ENCODE measurements around the gene METTL8. TPM values are rescaled to one million over a fixed set of nuclear protein-coding genes. Genes with fewer than 3 reads are reported as not detected.

Gene METTL8
- total and polyA plus RNA-seq, 2 of the 13 experiments (the other 11 are each of a cell fraction or from before 2014, with no cell fraction given), result 18.6 to 68.2 TPM

DNA sequence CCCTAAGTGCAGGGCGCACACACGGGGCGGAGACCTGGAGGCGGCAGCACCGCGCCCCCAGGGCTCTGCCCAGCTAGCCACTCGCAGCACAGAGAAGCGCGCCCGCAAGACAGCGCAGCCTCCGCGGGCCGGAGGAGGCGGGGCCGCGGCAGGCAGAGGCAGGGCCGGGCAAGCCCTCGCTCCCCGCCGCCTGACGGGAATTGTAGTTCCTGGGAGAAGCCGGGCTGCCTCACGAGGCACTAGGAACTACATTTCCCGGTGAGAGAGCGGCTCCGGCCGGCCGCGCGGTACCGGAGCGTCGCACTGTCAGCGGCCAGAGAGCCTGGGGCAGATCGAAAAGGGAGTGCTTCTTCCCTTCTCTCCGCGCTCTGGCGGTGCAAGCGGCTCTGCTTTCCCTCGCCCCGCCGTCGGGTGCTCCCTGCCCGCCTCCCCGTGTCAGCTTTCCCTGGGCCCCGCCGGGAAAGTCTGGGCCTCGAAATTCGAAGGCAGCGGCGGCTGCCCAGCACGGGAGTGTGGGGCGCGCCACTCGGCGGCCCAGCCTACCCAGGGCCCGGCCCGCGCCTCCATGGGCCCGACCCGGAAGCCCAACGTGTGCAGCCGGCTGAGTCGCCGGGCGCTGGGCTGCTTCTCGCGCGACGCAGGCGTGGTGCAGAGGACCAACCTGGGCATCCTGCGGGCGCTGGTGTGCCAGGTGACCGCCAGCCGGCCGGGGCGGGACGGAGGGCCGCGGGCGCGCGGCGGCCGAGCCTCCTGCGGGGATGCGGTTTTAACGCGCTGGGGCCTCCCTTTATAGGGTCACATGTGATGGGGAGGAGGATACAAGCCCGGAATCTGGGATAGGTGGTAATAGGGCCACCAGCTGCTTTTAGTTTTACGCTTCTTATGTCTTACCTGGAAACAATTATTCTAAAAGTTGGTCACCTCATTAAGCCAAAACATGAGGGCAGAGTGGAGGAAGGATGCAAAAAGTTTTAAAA, 511 bp upstream of the METTL8 start, which contains the start of gene DCAF17 (continued):
- TF ChIP-seq NR2F1 (CRISPR knock-in tag; IDR thresholded peaks at IDR 0.05) (no peak), TBX2 (CRISPR knock-in tag; IDR thresholded peaks at IDR 0.05; ENCODE audit: borderline replicate concordance) (peak; percentile 91), HNRNPH1 (optimal IDR thresholded peaks at IDR 0.05; ENCODE audit: low read depth, low read length) (no peak), ZNF543 (CRISPR knock-in tag; IDR thresholded peaks at IDR 0.05) (peak; percentile 98), JUN (CRISPR knock-in tag; IDR thresholded peaks at IDR 0.05) (peak; percentile 33; the same call in 1 of the 2 replicates), PBX2 (CRISPR knock-in tag; IDR thresholded peaks at IDR 0.05) (no peak), ZNF576 (CRISPR knock-in tag; IDR thresholded peaks at IDR 0.05) (peak; percentile 87), PREB (CRISPR knock-in tag; IDR thresholded peaks at IDR 0.05) (0 out of 2 replicates have a peak, but pooled peaks have one; percentile 47), ZNF800 (CRISPR knock-in tag; IDR thresholded peaks at IDR 0.05) (peak; percentile 90)
- TF ChIP-seq, protein P1, sequence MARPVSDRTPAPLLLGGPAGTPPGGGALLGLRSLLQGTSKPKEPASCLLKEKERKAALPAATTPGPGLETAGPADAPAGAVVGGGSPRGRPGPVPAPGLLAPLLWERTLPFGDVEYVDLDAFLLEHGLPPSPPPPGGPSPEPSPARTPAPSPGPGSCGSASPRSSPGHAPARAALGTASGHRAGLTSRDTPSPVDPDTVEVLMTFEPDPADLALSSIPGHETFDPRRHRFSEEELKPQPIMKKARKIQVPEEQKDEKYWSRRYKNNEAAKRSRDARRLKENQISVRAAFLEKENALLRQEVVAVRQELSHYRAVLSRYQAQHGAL (CRISPR knock-in tag; IDR thresholded peaks at IDR 0.05; ENCODE audit: not compliant biosample characterization), result peak; percentile 94
- TF ChIP-seq, protein P2, sequence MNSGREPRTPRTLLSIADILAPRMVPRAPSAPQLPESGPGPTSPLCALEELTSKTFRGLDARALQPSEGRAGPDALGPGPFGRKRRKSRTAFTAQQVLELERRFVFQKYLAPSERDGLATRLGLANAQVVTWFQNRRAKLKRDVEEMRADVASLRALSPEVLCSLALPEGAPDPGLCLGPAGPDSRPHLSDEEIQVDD (CRISPR knock-in tag; IDR thresholded peaks at IDR 0.05; ENCODE audit: borderline replicate concordance), result no peak
- TF ChIP-seq, protein P3, sequence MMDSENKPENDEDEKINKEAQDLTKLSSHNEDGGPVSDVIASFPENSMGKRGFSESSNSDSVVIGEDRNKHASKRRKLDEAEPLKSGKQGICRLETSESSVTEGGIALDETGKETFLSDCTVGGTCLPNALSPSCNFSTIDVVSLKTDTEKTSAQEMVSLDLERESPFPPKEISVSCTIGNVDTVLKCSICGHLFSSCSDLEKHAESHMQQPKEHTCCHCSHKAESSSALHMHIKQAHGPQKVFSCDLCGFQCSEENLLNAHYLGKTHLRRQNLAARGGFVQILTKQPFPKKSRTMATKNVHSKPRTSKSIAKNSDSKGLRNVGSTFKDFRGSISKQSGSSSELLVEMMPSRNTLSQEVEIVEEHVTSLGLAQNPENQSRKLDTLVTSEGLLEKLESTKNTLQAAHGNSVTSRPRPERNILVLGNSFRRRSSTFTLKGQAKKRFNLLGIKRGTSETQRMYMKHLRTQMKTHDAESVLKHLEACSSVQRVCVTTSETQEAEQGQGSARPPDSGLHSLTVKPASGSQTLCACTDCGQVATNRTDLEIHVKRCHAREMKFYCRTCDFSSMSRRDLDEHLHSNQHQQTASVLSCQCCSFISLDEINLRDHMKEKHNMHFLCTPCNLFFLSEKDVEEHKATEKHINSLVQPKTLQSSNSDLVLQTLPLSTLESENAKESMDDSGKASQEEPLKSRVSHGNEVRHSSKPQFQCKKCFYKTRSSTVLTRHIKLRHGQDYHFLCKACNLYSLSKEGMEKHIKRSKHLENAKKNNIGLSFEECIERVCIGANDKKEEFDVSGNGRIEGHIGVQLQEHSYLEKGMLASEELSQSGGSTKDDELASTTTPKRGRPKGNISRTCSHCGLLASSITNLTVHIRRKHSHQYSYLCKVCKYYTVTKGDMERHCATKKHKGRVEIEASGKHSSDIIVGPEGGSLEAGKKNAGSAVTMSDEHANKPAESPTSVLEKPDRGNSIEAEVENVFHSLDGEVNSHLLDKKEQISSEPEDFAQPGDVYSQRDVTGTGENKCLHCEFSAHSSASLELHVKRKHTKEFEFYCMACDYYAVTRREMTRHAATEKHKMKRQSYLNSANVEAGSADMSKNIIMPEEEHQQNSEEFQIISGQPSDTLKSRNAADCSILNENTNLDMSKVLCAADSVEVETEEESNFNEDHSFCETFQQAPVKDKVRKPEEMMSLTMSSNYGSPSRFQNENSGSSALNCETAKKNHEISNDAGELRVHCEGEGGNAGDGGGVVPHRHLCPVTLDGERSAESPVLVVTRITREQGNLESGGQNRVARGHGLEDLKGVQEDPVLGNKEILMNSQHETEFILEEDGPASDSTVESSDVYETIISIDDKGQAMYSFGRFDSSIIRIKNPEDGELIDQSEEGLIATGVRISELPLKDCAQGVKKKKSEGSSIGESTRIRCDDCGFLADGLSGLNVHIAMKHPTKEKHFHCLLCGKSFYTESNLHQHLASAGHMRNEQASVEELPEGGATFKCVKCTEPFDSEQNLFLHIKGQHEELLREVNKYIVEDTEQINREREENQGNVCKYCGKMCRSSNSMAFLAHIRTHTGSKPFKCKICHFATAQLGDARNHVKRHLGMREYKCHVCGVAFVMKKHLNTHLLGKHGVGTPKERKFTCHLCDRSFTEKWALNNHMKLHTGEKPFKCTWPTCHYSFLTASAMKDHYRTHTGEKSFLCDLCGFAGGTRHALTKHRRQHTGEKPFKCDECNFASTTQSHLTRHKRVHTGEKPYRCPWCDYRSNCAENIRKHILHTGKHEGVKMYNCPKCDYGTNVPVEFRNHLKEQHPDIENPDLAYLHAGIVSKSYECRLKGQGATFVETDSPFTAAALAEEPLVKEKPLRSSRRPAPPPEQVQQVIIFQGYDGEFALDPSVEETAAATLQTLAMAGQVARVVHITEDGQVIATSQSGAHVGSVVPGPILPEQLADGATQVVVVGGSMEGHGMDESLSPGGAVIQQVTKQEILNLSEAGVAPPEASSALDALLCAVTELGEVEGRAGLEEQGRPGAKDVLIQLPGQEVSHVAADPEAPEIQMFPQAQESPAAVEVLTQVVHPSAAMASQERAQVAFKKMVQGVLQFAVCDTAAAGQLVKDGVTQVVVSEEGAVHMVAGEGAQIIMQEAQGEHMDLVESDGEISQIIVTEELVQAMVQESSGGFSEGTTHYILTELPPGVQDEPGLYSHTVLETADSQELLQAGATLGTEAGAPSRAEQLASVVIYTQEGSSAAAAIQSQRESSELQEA (CRISPR knock-in tag; IDR thresholded peaks at IDR 0.05; ENCODE audit: not compliant biosample characterization), result peak; percentile 90

Measured in HepG2 (cell line).